Trophoblast cell (in vitro differentiated cells and primary cell): ENCODE data around the gene SERPINB6.
"Not testable (repeated sequence)": the region's sequence is repeated elsewhere in the genome, so short reads cannot be mapped to it uniquely, and the experiment has no call there.

Experiments used
- DNase-seq, 2 donors: peaks; one replicate each; pipeline ENCODE4 v3.0.0-alpha.2; 2016
- H2AFZ ChIP-seq: 2 replicates; pipeline ENCODE4 v1.6.1; 2013; ENCODE audit warnings: low read length, moderate library complexity, mild to moderate bottlenecking; ENCODE audit not compliant: insufficient read depth, poor library complexity
- H2AK5ac ChIP-seq: 2 replicates; pipeline ENCODE4 v1.6.1; 2013; ENCODE audit warnings: mild to moderate bottlenecking, low read length
- H2BK120ac ChIP-seq: 2 replicates; pipeline ENCODE4 v1.6.1; 2013; ENCODE audit warnings: low read length, mild to moderate bottlenecking, moderate library complexity; ENCODE audit not compliant: insufficient read depth, poor library complexity
- H2BK12ac ChIP-seq: 2 replicates; pipeline ENCODE4 v1.6.1; 2013; ENCODE audit warnings: mild to moderate bottlenecking, low read length, moderate library complexity
- H2BK5ac ChIP-seq: 2 replicates; pipeline ENCODE4 v1.6.1; 2013; ENCODE audit warnings: low read length, low read depth, moderate library complexity, mild to moderate bottlenecking; ENCODE audit not compliant: poor library complexity
- H3K14ac ChIP-seq: 2 replicates; pipeline ENCODE4 v1.6.1; 2013; ENCODE audit warnings: mild to moderate bottlenecking, low read length
- H3K18ac ChIP-seq: 2 replicates; pipeline ENCODE4 v1.6.1; 2013; ENCODE audit warnings: mild to moderate bottlenecking, low read length
- H3K23ac ChIP-seq: 2 replicates; pipeline ENCODE4 v1.6.1; 2013; ENCODE audit warnings: low read length
- H3K27ac ChIP-seq: 2 replicates; pipeline ENCODE4 v1.5.1; 2013; ENCODE audit warnings: low read depth, mild to moderate bottlenecking, inconsistent platforms, low read length, moderate library complexity
- H3K27me3 ChIP-seq: 2 replicates; pipeline ENCODE4 v1.6.1; 2013; ENCODE audit warnings: inconsistent platforms, mild to moderate bottlenecking, low read length, moderate library complexity; ENCODE audit not compliant: insufficient read depth
- H3K36me3 ChIP-seq, 2 experiments: 1 replicate in 1 of 2; 2 replicates in 1 of 2; pipeline ENCODE4 v1.6.1; 2013; ENCODE audit warnings: low read length in 2 of 2, mild to moderate bottlenecking in 2 of 2, moderate library complexity in 1 of 2; ENCODE audit not compliant: insufficient read depth in 2 of 2, control insufficient read depth in 1 of 2
- H3K4ac ChIP-seq: 2 replicates; pipeline ENCODE4 v1.6.1; 2013; ENCODE audit warnings: low read depth, mild to moderate bottlenecking, low read length, moderate library complexity
- H3K4me1 ChIP-seq, 2 experiments: 1 replicate in 1 of 2; 2 replicates in 1 of 2; pipeline ENCODE4 v1.6.1; 2013; ENCODE audit warnings: low read length in 2 of 2, mild to moderate bottlenecking in 2 of 2, moderate library complexity in 1 of 2; ENCODE audit not compliant: insufficient read depth in 2 of 2, control insufficient read depth in 1 of 2
- H3K4me2 ChIP-seq: 2 replicates; pipeline ENCODE4 v1.6.1; 2013; ENCODE audit warnings: inconsistent platforms, mild to moderate bottlenecking, low read length, moderate library complexity
- H3K4me3 ChIP-seq: 2 replicates; pipeline ENCODE4 v1.5.1; 2013; ENCODE audit warnings: mild to moderate bottlenecking, low read depth, low read length, inconsistent platforms
- H3K79me1 ChIP-seq: one replicate; pipeline ENCODE4 v1.6.1; 2013; ENCODE audit warnings: low read length
- H3K79me2 ChIP-seq: 2 replicates; pipeline ENCODE4 v1.6.1; 2013; ENCODE audit warnings: low read length, mild to moderate bottlenecking; ENCODE audit not compliant: control insufficient read depth, insufficient read depth, poor library complexity
- H3K9ac ChIP-seq: 2 replicates; pipeline ENCODE4 v1.6.1; 2013; ENCODE audit warnings: mild to moderate bottlenecking, low read length
- H3K9me3 ChIP-seq: 2 replicates; pipeline ENCODE4 v1.6.1; 2013; ENCODE audit warnings: low read depth, mild to moderate bottlenecking, control low read depth, inconsistent platforms, low read length; ENCODE audit not compliant: insufficient read depth
- H4K12ac ChIP-seq: 2 replicates; pipeline ENCODE4 v1.6.1; 2013; ENCODE audit warnings: low read depth, mild to moderate bottlenecking, low read length, moderate library complexity
- H4K8ac ChIP-seq: 2 replicates; pipeline ENCODE4 v1.6.1; 2013; ENCODE audit warnings: low read depth, mild to moderate bottlenecking, low read length, moderate library complexity
- H4K91ac ChIP-seq: one replicate; pipeline ENCODE4 v1.6.1; 2013; ENCODE audit warnings: low read depth, mild to moderate bottlenecking, low read length, moderate library complexity
- WGBS: extraction: QIAGEN DNeasy Blood & Tissue Kit; methylation state at CpG from one replicate; pipeline ENCODE4 v1.1.7; 2013; ENCODE audit warnings: missing lambda C conversion rate; ENCODE audit not compliant: insufficient read length, insufficient coverage; ENCODE audit errors: extremely low coverage; 5-methylcytosine and 5-hydroxymethylcytosine counted together

SERPINB6 gene

DNA sequence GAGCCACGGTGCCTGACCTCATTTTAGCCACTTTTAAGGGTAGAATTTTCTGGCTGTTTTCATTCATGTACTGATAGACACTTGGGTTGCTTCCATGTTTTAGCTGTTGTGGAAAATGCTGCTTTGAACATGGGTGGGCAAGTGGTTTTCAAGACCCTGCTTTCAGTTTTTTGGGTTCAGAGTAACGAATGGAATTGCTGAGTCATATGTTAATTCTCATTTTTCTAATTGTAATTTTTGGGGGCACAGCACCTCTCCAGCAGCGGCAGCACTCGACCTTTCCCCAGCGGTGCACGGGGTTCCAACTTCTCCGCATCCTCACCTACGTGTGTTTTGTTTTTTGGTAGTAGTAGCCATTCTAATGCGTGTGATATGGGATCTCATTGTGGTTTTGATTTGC is 33.7 kb upstream of the SERPINB6 start:
- H3K9me3 ChIP-seq = peaks cover 4% of the 10 kb centered on the region
- no peak overlapping the region for H3K4ac ChIP-seq
- no peak overlapping the region for H4K8ac ChIP-seq
- H2BK120ac ChIP-seq = no peak overlapping the region
- no peak overlapping the region for H2AK5ac ChIP-seq
- no peak for DNase-seq
- H3K27ac ChIP-seq = no peak overlapping the region
- WGBS = no CpG with 5 or more reads among the region's 9 CpGs
- H3K23ac ChIP-seq = no peak overlapping the region
- no peak overlapping the region for H2BK5ac ChIP-seq
- no peaks in the 10 kb centered on the region for H3K27me3 ChIP-seq
- peaks cover 0 to 3% of the 10 kb centered on the region in 2 experiments for H3K4me1 ChIP-seq
- peaks cover 0 to 7% of the 10 kb centered on the region in 2 experiments for H3K36me3 ChIP-seq
- H3K79me1 ChIP-seq = no peaks in the 10 kb centered on the region
- no peak overlapping the region for H4K12ac ChIP-seq
- no peak overlapping the region for H2AFZ ChIP-seq
- H4K91ac ChIP-seq = no peak overlapping the region
- H3K9ac ChIP-seq = no peak overlapping the region
- H2BK12ac ChIP-seq = no peak overlapping the region
- no peaks in the 10 kb centered on the region for H3K79me2 ChIP-seq
- H3K14ac ChIP-seq = no peak overlapping the region
- no peak overlapping the region for H3K4me2 ChIP-seq
- no peak overlapping the region for H3K18ac ChIP-seq
- H3K4me3 ChIP-seq = no peak overlapping the region

- peaks cover 0 to 12% of the 10 kb centered on the region in 2 experiments for H3K4me1 ChIP-seq
- H3K36me3 ChIP-seq, H3K9me3 ChIP-seq, H3K4me2 ChIP-seq, H3K9ac ChIP-seq, H3K4me3 ChIP-seq, H2AFZ ChIP-seq, DNase-seq, H4K91ac ChIP-seq, H2BK12ac ChIP-seq, H3K27me3 ChIP-seq, H4K12ac ChIP-seq, H3K14ac ChIP-seq, H2AK5ac ChIP-seq, H3K23ac ChIP-seq, H3K18ac ChIP-seq, H4K8ac ChIP-seq, H3K79me1 ChIP-seq, H3K27ac ChIP-seq, H3K79me2 ChIP-seq, H3K4ac ChIP-seq, H2BK120ac ChIP-seq, H2BK5ac ChIP-seq: not testable (repeated sequence)
- no CpG with 5 or more reads among the region's 5 CpGs for WGBS
Observed at GRCh38 chr6:3003226-3003625, 31.9 kb upstream of the SERPINB6 start.

DNA sequence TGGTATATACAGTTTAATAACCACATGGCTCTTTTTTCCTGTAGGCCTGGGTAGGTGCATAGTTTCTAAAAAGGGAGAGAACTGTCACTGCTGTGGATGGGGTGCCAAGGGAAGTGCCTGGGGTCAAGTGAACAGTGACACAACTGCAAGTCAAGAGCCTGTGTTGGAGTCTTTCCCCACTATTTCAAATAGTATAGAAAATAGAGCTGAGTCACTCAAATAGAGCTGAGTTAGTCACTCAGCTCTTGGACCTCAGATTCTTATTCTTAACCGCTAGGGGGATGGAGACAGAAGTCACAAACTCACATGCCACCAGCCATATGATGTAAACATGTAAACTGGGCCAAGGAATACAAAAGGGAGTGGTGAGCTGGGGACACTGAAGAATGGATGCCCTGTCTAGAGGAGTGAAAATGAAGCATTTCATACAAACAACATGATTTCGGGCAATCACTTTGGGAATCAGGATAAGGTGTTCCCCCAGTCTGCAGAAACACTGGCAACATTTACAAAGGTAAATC is 30.5 kb upstream of the SERPINB6 start:
- peak; percentile 37 to 85 for DNase-seq

GRCh38 chr6:3001146-3001772 is 29.9 kb upstream of the SERPINB6 start:
- no peaks in the 10 kb centered on the region for H3K27me3 ChIP-seq
- H3K4me2 ChIP-seq = no peak overlapping the region
- no peak overlapping the region for H2AK5ac ChIP-seq
- no peak overlapping the region for H3K4ac ChIP-seq
- H3K18ac ChIP-seq = no peak overlapping the region
- H3K36me3 ChIP-seq = peaks cover 0 to 4% of the 10 kb centered on the region in 2 experiments
- no peak overlapping the region for H4K8ac ChIP-seq
- no peak overlapping the region for H3K14ac ChIP-seq
- no peak overlapping the region for H2BK120ac ChIP-seq
- no peak overlapping the region for H3K27ac ChIP-seq
- no peak overlapping the region for H3K9ac ChIP-seq
- peaks cover 2% of the 10 kb centered on the region for H3K9me3 ChIP-seq
- peaks cover 4% of the 10 kb centered on the region for H3K79me1 ChIP-seq
- no peak overlapping the region for H3K4me3 ChIP-seq
- no peak overlapping the region for H2BK5ac ChIP-seq
- no peak overlapping the region for H2AFZ ChIP-seq
- H3K4me1 ChIP-seq = peaks cover 0 to 12% of the 10 kb centered on the region in 2 experiments
- H3K79me2 ChIP-seq = peaks cover 2% of the 10 kb centered on the region
- no CpG with 5 or more reads among the region's 11 CpGs for WGBS
- no peak overlapping the region for H2BK12ac ChIP-seq
- H4K91ac ChIP-seq = no peak overlapping the region
- no peak for DNase-seq
- H4K12ac ChIP-seq = no peak overlapping the region
- H3K23ac ChIP-seq = no peak overlapping the region

More for the DNA sequence above, 30.5 kb upstream of the SERPINB6 start:
- H2AK5ac ChIP-seq = no peak overlapping the region
- peaks cover 4% of the 10 kb centered on the region for H3K79me1 ChIP-seq
- H3K14ac ChIP-seq = no peak overlapping the region
- H4K8ac ChIP-seq = no peak overlapping the region
- H3K79me2 ChIP-seq = peaks cover 2% of the 10 kb centered on the region
- no peak overlapping the region for H4K91ac ChIP-seq
- no peak overlapping the region for H2BK120ac ChIP-seq
- H3K27me3 ChIP-seq = no peaks in the 10 kb centered on the region
- no peak overlapping the region for H3K4me3 ChIP-seq
- H2BK12ac ChIP-seq = no peak overlapping the region
- no peak overlapping the region for H3K18ac ChIP-seq
- no peak overlapping the region for H3K9ac ChIP-seq
- peaks cover 0 to 4% of the 10 kb centered on the region in 2 experiments for H3K36me3 ChIP-seq
- no peak overlapping the region for H4K12ac ChIP-seq
- H3K4me2 ChIP-seq = no peak overlapping the region
- H3K27ac ChIP-seq = no peak overlapping the region
- peaks cover 2% of the 10 kb centered on the region for H3K9me3 ChIP-seq
- no CpG with 5 or more reads among the region's 2 CpGs for WGBS
- H3K4me1 ChIP-seq = peaks cover 0 to 12% of the 10 kb centered on the region in 2 experiments
- H2AFZ ChIP-seq = no peak overlapping the region
- no peak overlapping the region for H2BK5ac ChIP-seq
- H3K23ac ChIP-seq = no peak overlapping the region
- H3K4ac ChIP-seq = no peak overlapping the region
